Muscle layer of duodenum (tissue), 2 donors: Measurements from ENCODE around the gene YPEL2.

ENCODE experiments used
- H3K27ac ChIP-seq: one replicate; pipeline ENCODE4 v1.7.0; 2013; ENCODE audit warnings: mild to moderate bottlenecking, low read length
- H3K27me3 ChIP-seq: one replicate; pipeline ENCODE4 v1.7.0; 2013; ENCODE audit warnings: low read depth, mild to moderate bottlenecking, control low read depth, low read length
- H3K36me3 ChIP-seq, 2 donors: one replicate each; pipeline ENCODE4 v1.7.0; 2013; ENCODE audit warnings: low read length in 2 of 2, control low read depth in 1 of 2, mild to moderate bottlenecking in 1 of 2; ENCODE audit not compliant: insufficient read depth in 2 of 2, control insufficient read depth in 1 of 2
- H3K4me1 ChIP-seq, 2 donors: one replicate each; pipeline ENCODE4 v1.7.0; 2013; ENCODE audit warnings: low read length in 2 of 2, mild to moderate bottlenecking in 2 of 2, control low read depth in 1 of 2, moderate library complexity in 1 of 2; ENCODE audit not compliant: insufficient read depth in 2 of 2, control insufficient read depth in 1 of 2
- H3K4me3 ChIP-seq, 2 donors: one replicate each; pipeline ENCODE4 v1.7.0; 2013; ENCODE audit warnings: low read length in 2 of 2, low read depth in 1 of 2, mild to moderate bottlenecking in 1 of 2
- H3K9me3 ChIP-seq, 2 donors: one replicate each; pipeline ENCODE4 v1.7.0; 2013; ENCODE audit warnings: low read length in 2 of 2, control low read depth in 1 of 2, mild to moderate bottlenecking in 1 of 2; ENCODE audit not compliant: control insufficient read depth in 1 of 2
- donor health status: healthy.

Gene YPEL2

DNA sequence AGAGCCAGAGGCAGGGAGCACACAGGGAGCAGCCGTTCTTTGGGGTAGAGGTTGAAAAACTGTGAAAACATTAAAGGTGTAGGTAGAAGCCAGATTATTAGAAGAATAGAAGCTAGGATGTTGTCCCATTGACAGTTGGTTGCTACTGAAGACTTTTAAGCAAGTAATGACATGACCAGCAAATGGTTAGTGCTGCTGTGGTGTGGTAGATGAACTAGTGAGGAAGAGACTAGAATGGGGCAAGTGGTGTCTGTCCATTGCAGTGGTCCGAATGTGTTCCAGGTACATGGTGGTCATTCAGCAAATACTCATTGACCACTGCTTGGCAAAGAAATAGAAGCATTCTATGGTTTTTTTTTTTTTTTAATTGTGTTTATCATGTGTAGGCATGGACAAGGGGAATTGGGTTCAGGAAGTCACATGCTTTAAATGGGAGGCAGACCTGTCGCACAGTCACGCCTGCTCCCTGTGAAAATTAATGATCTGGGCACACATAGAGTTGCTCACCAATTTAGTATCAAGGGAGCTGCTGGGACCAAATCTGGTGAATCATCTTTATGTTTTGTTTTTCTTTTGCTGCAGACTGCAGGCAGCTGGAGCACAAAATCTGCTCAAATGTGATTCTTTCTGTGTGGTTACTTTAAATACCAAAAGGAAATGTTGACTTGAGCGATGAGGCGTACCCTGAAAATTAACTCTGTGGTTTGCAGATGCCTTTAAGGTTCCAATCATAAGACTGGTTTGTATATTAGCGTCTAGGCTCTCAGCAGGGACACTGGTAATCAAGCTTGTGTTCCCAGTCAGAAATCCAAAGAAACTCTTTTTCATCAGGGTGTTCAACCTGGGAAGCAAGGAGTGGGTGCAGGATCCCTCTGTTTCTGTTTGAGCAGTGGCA lies 30.7 kb downstream of the YPEL2 start:
- Histone ChIP-seq H3K27me3 (no peaks in the 10 kb centered on the region), H3K4me1 (peaks cover 24 to 60% of the 10 kb centered on the region in 2 donors), H3K36me3 (peaks cover 0 to 11% of the 10 kb centered on the region in 2 donors), H3K4me3 (no peak overlapping the region), H3K9me3 (no peaks in the 10 kb centered on the region), H3K27ac (peak overlapping the region; percentile 17)

DNA sequence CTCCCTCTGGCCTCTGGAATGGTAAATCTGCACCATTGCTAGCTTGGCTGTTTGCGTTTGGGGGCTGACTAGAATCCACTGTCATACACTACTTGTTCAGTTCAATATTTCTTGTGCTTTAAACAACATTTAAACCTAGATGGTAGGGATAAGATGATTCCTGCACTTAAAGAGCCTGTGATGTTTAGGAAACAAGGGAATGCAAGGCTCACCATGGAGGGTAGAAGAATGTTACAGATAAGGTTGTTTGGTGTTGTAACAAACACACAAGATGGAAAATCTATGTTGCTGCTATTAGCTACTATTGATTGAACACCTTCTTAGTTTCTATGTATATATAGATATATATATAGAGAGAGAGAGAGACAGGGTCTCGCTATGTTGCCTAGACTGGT lies 31.4 kb downstream of the YPEL2 start:
- no peaks in the 10 kb centered on the region for H3K9me3 ChIP-seq
- H3K4me3 ChIP-seq: no peak overlapping the region
- peaks cover 29 to 61% of the 10 kb centered on the region in 2 donors for H3K4me1 ChIP-seq
- H3K27ac ChIP-seq: no peak overlapping the region
- H3K27me3 ChIP-seq: no peaks in the 10 kb centered on the region
- peaks cover 0 to 7% of the 10 kb centered on the region in 2 donors for H3K36me3 ChIP-seq

DNA sequence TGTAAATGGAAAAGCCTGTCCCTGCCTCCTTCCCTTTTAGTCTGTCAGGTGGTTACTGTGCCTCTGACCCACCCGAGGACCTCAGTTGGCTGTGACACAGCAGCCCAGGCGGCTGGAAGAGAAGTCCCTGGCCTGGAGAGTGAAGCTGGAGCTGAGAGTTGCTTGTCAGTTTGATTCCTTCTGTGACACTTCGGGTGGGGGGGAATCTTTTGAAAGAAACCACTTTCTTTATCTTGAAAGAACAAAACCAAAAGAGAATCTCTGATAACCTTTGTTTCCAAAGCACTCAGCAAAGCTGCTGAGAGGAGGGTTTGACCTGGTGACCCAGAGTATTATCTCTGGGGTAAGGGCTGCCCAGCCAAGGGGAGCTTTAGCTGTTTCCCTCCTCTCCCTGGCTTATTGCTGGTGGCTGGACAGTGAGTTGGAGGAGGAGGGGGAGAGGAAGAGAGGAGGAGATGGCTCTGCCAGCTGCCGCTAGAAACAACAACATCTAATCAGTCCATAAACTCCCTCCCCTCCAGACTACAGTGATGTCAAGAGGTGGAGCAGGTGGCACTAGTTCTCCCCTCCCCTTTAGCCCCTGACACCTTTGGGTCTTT lies 34.0 kb downstream of the YPEL2 start:
- Histone ChIP-seq H3K4me3 (no peak overlapping the region), H3K36me3 (no peaks in the 10 kb centered on the region), H3K27ac (peak overlapping the region; percentile 84), H3K27me3 (no peaks in the 10 kb centered on the region), H3K9me3 (no peaks in the 10 kb centered on the region), H3K4me1 (peaks cover 39 to 70% of the 10 kb centered on the region in 2 donors)

DNA sequence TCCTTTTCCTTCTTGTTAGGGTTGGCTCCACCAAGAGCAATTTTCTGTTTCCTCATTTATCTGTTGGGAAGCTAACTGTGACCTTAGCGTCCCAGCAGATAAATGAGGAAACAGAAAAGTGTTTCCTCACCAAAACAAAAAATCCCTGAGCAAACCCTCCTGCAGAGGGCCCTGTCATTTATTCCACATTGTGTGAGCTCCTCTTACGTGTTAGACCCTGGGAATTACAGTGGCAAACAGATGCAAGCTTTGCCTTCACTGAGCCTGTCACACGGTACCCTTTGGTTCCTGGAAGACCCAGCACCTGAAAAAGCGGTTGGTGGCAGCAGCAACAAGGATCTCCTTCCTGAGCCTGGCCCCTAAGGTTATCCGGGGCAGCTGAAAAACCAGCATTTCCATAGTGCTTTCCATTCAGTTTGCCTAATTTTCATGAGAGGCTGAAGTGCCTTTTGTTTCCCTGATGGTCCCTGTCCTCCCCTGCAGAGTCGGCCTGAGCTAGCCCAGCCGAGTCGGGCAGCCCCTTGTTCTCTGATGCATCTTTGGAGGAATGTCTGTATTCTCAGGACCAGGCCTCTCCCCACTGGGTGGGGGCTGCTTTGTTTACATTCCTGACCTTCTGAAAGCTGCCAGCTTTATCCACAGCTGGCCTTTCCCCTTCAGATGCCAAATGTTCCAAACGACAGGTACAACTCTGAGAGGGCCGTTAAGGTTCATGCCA lies 34.7 kb downstream of the YPEL2 start:
- Histone ChIP-seq H3K27ac (peak overlapping the region; percentile 84), H3K4me3 (peak overlapping the region; percentile 9 to 32), H3K9me3 (no peaks in the 10 kb centered on the region), H3K36me3 (no peaks in the 10 kb centered on the region), H3K4me1 (peaks cover 46 to 78% of the 10 kb centered on the region in 2 donors), H3K27me3 (no peaks in the 10 kb centered on the region)

DNA sequence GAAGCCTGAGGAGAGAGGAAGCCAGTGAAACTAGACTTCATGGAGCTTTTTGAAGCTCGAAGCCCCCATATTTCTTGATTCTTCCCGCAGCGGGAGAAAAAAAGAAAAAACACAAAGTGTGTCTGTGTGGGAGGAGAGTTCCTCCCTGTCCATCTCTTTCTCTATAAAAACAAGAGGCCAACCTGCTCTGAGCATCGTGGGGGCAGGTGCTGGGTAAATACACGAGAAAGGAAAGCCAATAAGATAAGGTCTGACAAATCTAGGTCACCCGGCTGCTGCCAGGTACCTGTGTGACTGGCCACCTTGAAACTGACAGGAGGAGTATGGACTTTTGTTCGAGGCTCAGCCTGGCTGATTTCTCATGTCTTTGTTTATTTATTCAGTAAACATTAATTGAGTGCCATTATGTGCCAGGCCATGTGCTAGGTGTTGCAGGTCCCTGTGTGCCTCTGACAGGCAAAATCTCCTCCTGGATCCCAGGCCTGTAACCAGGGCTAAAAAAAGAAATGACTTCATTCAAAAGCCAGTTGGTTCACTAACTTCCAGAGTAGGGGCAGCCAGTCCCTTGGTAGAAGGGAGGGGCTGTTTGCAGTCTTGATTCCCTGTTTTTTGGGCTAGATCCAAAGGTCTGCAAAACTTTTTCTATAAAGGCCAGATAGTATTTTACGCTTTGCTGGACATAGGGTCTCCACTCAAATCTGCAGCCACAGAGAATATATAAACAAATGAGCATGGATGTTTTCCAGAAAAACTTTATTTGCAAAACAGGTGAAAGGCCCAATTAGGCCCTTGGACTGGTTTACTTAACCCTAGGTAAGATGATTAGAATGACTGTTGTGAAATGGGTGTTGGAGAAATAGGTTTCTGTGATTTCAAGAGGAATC lies 35.6 kb downstream of the YPEL2 start:
- peak overlapping the region; percentile 9 to 32 for H3K4me3 ChIP-seq
- H3K27ac ChIP-seq: peak overlapping the region; percentile 84
- peaks cover 54 to 78% of the 10 kb centered on the region in 2 donors for H3K4me1 ChIP-seq
- no peaks in the 10 kb centered on the region for H3K36me3 ChIP-seq
- no peaks in the 10 kb centered on the region for H3K27me3 ChIP-seq
- no peaks in the 10 kb centered on the region for H3K9me3 ChIP-seq

DNA sequence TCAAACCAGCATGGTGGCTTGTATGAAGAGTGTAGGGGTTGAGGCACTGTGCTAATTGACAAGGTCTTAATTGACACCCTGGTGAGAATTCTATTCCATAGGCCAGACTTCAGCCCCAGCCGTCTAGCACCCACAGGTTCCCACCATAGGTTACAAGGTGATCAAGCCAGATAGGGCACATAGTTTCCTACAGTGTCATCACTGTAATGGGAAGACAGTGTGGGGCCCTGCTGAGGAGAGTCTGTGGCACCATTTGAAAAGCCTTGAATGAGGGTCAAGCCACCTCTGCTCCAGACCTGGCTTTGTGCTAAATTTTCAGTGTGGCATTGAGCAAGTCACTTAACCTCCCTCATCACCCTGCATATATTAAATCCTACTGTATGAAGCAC lies 36.2 kb downstream of the YPEL2 start:
- Histone ChIP-seq H3K4me1 (peaks cover 56 to 78% of the 10 kb centered on the region in 2 donors), H3K27ac (peak overlapping the region; percentile 84), H3K36me3 (no peaks in the 10 kb centered on the region), H3K9me3 (no peaks in the 10 kb centered on the region), H3K4me3 (no peak overlapping the region), H3K27me3 (no peaks in the 10 kb centered on the region)

DNA sequence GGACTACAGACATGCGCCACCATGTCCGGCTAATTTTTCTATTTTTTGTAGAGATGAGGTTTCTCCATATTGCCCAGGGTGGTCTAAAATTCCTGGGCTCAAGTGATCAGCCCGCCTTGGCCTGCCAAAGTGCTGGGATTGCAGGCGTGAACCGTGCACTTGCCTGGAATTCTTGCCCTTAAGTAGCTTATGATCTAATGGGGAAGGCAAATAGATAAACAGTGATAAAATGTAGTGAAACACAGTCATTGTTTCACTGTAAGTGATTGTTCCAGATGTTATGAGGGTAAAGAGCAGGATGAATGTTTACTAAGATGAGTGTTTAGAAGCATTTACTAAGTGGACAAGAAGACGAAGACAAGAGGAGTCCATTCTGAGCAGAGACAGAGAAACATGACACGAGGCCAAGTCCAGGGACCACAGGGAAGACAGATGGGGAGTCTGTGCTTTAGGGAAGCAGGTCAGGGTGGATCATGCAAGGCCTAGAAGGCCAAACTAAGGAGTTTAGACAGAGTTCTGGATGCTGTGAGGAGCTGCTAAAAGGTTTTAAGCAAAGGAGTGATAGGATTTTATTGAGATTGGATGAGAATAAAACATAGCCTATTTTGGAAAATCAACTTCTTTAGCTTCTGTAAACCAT lies 36.9 kb downstream of the YPEL2 start:
- Histone ChIP-seq H3K27me3 (no peaks in the 10 kb centered on the region), H3K4me3 (no peak overlapping the region), H3K27ac (peak overlapping the region; percentile 39), H3K4me1 (peaks cover 62 to 81% of the 10 kb centered on the region in 2 donors), H3K36me3 (no peaks in the 10 kb centered on the region), H3K9me3 (no peaks in the 10 kb centered on the region)

DNA sequence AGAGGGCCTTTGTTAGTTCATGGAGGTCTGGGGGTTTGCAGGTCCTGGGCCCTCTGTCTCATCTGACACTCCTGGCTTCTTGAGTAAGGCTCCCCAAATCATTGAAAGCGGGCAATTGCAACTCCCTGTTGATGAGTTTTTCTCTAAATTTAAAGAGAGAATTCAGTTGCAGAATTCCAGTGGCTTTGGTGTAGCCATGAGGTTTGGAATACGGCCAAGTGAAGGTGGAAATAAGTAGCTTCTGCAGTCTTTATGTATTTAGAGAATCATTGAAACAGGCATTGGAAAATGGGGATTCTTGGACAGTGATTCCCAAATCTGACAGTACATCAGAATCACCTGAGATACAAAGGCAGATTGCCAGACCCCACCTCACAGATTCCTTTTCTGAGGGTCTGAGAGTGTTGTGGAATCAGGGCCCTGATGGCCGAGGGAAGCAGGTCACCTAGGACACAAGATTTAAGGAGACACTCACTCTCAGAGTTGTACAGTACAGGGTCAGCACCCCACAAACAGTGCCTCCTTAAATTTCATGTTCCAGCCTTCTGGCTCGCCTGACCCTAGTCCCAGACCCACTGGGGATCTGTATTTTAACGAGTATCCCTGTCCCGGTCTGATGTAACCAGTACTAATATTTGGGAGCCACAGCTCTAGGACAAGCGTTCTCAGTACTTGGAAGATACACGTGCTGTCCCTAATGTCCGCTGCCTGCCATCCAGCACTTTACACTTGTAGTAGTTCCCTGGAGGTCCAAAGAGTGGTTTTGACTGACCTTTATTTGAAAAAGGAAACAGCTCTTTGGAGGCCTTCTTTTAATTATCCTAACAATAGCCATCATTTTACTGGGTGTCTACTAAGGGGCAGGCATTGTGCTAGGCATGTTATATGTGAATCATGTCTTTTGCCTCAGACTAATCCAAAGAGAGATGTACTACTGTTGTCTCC lies 37.8 kb downstream of the YPEL2 start:
- H3K4me1 ChIP-seq: peaks cover 72 to 88% of the 10 kb centered on the region in 2 donors
- H3K4me3 ChIP-seq: no peak overlapping the region

DNA sequence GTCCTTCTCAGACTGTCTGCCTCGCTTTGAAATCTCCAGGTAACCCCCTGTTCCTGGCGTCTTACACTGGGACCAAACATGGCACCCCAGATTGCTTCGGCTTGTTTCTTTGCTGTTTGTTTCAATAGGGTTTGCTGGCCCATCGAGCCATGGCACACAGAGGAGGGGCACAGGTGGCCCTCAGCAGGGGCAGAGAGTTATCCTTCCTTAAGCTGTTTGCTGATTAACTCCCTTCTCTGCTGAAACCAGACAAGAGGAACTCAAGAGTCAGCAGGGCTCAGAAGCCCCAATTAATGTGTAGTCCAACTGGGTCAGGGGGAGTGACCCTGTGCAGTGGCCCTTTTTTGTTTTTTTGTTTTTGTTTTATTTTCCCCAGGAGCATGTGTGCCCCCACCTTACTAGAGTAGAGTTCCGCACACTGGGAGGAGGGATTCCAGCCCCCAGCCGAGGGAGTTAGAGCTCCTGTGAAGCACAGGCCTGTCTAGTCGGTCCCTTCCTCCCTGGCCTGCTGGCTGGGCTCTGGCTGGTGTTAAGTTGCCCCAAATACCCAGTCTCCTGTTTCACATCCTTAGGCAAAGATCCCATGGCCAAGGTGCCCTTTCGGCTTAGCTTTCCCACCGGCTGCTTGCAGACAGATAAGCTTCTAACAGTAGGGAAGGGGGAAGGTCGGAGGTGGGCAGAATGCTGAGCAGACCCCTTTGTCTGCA lies 39.3 kb downstream of the YPEL2 start:
- H3K27ac ChIP-seq: peak overlapping the region; percentile 91
- no peaks in the 10 kb centered on the region for H3K9me3 ChIP-seq
- peaks cover 75 to 80% of the 10 kb centered on the region in 2 donors for H3K4me1 ChIP-seq
- no peaks in the 10 kb centered on the region for H3K27me3 ChIP-seq
- H3K36me3 ChIP-seq: no peaks in the 10 kb centered on the region
- H3K4me3 ChIP-seq: no peak overlapping the region

More for the DNA sequence above, 37.8 kb downstream of the YPEL2 start:
- peak overlapping the region; percentile 39 for H3K27ac ChIP-seq
- H3K36me3 ChIP-seq: no peaks in the 10 kb centered on the region
- H3K27me3 ChIP-seq: no peaks in the 10 kb centered on the region
- no peaks in the 10 kb centered on the region for H3K9me3 ChIP-seq
